ENCODE data around the gene TMEM109. TPM values are rescaled to one million over a fixed set of nuclear protein-coding genes. Genes with fewer than 3 reads are reported as not detected.
A peak's percentile ranks its signal among the peaks of the same experiment; 100 is the strongest.

Gene TMEM109
- total RNA-seq, 4 donors from 2014 or later = 66.7 to 115 (median 89.0) TPM

DNA sequence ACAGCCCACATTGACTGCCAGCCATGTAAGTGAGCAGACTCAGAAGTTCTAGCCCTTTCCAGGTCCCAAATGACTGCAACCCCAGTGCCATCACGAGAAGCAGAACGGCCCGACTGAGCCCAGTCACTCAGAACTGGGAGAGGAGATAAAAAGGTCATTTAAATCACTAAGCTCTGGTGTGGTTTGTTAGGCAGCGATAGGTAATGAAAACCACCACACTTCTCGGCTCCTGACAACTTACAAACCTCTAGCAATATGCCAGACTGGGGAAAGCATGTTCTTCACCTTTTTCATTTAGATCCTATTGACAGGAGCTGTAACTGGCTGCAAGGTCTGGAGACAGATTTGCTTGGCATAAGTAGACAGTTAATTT lies 31.3 kb downstream of the TMEM109 start:
- no peak overlapping the region for H3K4me3 ChIP-seq
- H3K9me3 ChIP-seq = no peaks in the 10 kb centered on the region
- H3K36me3 ChIP-seq = peaks cover 0 to 52% (median 15%) of the 10 kb centered on the region in 3 donors
- intact Hi-C loops (cut with DNase I) = no loop called here
- DNase-seq = no peak
- no peaks in the 10 kb centered on the region for H3K27me3 ChIP-seq
- no peak overlapping the region for H3K27ac ChIP-seq
- H3K4me1 ChIP-seq = peaks cover 30 to 76% (median 31%) of the 10 kb centered on the region in 3 donors
- no peak for TF ChIP-seq POLR2A (IDR thresholded peaks at IDR 0.05)
- no peak for TF ChIP-seq CTCF (IDR thresholded peaks at IDR 0.05)
- WGBS, 2 donors = 100% methylated on average over 4 to 5 of the region's 5 CpGs

DNA sequence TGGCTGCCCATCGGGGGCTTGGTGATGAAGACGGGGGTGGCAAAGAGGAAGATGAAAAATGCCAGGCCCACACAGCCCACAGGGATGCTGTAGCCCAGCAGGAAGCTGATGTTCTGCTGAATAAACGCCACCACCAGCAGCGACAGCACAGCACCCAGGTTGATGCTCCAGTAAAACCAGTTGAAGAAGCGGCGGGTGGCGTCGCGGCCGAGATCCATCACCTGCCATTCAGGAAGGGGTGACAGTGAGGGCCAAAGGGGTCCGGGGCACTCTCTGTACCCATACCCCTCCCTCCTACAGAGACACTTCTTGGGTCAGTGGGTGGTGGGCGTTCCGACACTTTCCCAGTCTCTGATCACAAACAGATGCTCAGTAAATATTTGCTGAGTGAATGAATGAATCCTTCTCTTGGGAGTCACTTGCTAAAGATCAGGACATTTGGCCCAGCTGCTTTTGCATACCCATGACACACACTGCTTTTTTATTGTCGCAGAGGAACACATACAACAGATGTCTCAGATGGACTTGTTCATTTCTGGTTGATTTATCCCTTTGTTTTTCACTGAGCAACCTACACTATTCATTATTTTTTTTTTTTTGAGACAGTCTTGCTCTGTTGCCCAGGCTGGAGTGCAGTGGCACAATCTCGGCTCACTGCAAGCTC lies 32.8 kb downstream of the TMEM109 start:
- TF ChIP-seq CTCF (IDR thresholded peaks at IDR 0.05) (no peak), POLR2A (IDR thresholded peaks at IDR 0.05) (no peak)
- Histone ChIP-seq H3K4me3 (no peak overlapping the region), H3K36me3 (peaks cover 0 to 37% (median 10%) of the 10 kb centered on the region in 3 donors), H3K27ac (no peak overlapping the region), H3K9me3 (no peaks in the 10 kb centered on the region), H3K4me1 (peaks cover 33 to 76% (median 34%) of the 10 kb centered on the region in 3 donors), H3K27me3 (peaks cover 0 to 4% (median 0%) of the 10 kb centered on the region in 4 donors)
- WGBS, 2 donors = 81 to 85% methylated on average over 13 to 15 of the region's 15 CpGs
- no peak for DNase-seq
- intact Hi-C loops (cut with DNase I) = no loop called here

GRCh38 chr11:60947700-60948099 lies 33.7 kb downstream of the TMEM109 start:
- Histone ChIP-seq H3K4me3 (no peak overlapping the region), H3K4me1 (peaks cover 23 to 76% (median 30%) of the 10 kb centered on the region in 3 donors), H3K9me3 (no peaks in the 10 kb centered on the region), H3K36me3 (peaks cover 0 to 27% (median 10%) of the 10 kb centered on the region in 3 donors), H3K27me3 (peaks cover 0 to 4% (median 0%) of the 10 kb centered on the region in 4 donors), H3K27ac (no peak overlapping the region)
- whole genome bisulfite sequencing, 2 donors = 46 to 49% methylated on average over 2 of the region's 2 CpGs
- TF ChIP-seq CTCF (IDR thresholded peaks at IDR 0.05) (no peak), POLR2A (IDR thresholded peaks at IDR 0.05) (no peak)
- intact Hi-C loops (cut with DNase I) = no loop called here
- no peak for DNase-seq

- Histone ChIP-seq H3K4me3 (no peak overlapping the region), H3K27ac (no peak overlapping the region), H3K27me3 (peaks cover 0 to 4% (median 0%) of the 10 kb centered on the region in 4 donors), H3K36me3 (peaks cover 0 to 23% (median 9%) of the 10 kb centered on the region in 3 donors), H3K4me1 (peaks cover 21 to 74% (median 29%) of the 10 kb centered on the region in 3 donors), H3K9me3 (no peaks in the 10 kb centered on the region)
- WGBS, 2 donors = 81 to 87% methylated on average over 4 to 5 of the region's 5 CpGs
- DNase-seq = no peak
- no peak for TF ChIP-seq POLR2A (IDR thresholded peaks at IDR 0.05)
- no peak for TF ChIP-seq CTCF (IDR thresholded peaks at IDR 0.05)
- intact Hi-C loops (cut with DNase I) = no loop called here
Measured at GRCh38 chr11:60948250-60948649, 34.3 kb downstream of the TMEM109 start.

GRCh38 chr11:60950024-60950423 lies 36.1 kb downstream of the TMEM109 start:
- peaks cover 0 to 12% (median 5%) of the 10 kb centered on the region in 3 donors for H3K36me3 ChIP-seq
- TF ChIP-seq CTCF (IDR thresholded peaks at IDR 0.05) (no peak), POLR2A (IDR thresholded peaks at IDR 0.05) (no peak)
- WGBS, 2 donors = 79 to 86% methylated on average over 5 to 6 of the region's 6 CpGs
- peaks cover 16 to 60% (median 24%) of the 10 kb centered on the region in 3 donors for H3K4me1 ChIP-seq
- no peak for DNase-seq
- intact Hi-C loops (cut with DNase I) = no loop called here
- peaks cover 0 to 4% (median 0%) of the 10 kb centered on the region in 4 donors for H3K27me3 ChIP-seq
- H3K4me3 ChIP-seq = peak overlapping the region in 3 of 4 donors; percentile 49 to 69 (median 50)
- H3K27ac ChIP-seq = no peak overlapping the region
- H3K9me3 ChIP-seq = no peaks in the 10 kb centered on the region
